Stimulated activated CD4-positive, alpha-beta T cell treated with anti-CD3 and anti-CD28 coated beads, TNF-alpha, amount 100 ng/mL, for 48 hours (primary cell): ENCODE data around the gene MTHFD2.
A peak's percentile ranks its signal among the peaks of the same experiment; 100 is the strongest.
"Not testable (repeated sequence)": the region's sequence is repeated elsewhere in the genome, so short reads cannot be mapped to it uniquely, and the experiment has no call there.

Experiments used
- DNase-seq, 3 donors: peaks; one replicate each; pipeline ENCODE4 v3.0.0-alpha.2; 2020; ENCODE audit warnings: low read depth in 3 of 3

The MTHFD2 gene

GRCh38 chr2:74197049-74197448 lies 1.4 kb upstream of the MTHFD2 start:
- no peak for DNase-seq

DNA sequence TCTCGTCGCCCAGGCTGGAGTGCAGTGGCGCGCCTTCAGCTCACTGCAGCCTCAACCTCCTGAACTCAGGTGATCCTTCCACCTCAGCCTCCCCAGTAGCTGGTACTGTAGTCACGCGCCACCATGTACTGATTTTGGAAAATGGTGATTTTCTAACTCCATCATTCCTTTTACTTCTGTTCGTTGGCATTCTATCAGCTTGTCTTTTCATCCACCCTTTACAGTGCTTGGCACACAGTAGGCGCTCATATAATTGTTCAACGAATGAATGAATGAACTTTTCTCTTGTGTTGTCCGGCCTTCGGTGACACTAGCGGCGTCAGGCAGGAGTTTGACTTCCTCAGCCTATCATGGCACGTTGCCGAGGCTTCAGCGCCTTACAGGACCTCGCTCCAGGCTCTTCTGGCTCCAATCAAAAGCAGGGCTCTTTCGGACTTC lies 373 bp upstream of the MTHFD2 start:
- DNase-seq: no peak

DNA sequence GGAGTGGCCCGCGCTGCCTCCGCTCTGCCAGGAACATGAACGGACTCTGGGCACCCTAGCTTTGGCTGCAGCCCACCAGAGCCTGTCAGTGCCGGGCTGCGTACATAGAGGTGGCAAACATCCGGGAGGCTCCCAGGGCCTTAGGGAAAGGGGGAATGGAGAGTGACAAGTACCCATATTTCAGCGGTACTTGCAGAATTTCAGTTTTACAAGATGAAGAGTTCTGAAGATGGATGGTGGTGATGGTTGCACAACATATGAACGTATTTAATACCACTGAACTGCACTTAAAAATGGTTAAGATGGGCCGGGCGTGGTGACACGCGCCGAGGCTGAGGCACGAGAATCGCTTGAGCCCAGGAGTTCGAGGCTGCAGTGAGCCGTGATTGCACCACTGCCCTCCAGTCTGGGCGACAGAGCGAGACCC lies 873 bp downstream of the MTHFD2 start:
- DNase-seq: no peak

GRCh38 chr2:74199871-74200305 lies 1.5 kb downstream of the MTHFD2 start:
- DNase-seq: no peak

DNA sequence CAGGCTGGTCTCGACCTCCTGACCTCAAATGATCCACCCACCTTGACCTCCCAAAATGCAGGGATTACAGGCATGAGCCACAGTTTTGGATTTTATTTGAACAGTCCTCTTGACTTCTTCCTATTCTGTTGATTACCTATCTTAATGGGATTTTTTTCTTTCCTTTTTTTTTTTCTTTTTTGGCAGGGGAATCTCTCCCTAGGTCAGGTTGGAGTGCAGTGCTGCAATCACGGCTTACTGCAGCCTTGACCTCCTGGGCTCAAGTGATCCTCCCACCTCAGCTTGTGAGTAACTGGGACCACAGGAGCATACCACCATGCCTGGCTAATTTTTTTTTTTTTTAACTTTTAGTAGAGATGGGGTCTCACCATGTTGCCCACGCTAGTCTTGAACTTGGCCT lies 2.8 kb downstream of the MTHFD2 start:
- DNase-seq: no peak

DNA sequence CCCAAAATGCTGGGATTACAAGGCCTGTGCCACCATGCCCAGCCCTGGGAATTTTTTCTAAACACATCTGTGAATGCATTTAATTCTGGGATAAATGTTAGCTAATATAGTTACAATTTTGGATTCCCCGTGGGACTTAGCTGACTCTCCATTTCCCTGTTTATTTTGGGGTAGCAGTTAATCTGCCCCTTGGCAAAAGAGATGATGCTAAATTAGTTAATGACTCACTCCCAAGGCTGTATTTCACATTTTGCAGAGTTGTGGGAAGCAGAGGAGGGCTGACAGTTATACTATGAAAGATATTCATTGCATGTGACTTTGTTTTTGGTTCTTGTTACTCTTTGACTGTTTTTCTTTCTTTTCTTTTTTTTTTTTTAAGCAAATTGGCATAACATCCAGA lies 3.2 kb downstream of the MTHFD2 start:
- no peak for DNase-seq

- no peak for DNase-seq
Observed at GRCh38 chr2:74204436-74204835, 6.0 kb downstream of the MTHFD2 start.

DNA sequence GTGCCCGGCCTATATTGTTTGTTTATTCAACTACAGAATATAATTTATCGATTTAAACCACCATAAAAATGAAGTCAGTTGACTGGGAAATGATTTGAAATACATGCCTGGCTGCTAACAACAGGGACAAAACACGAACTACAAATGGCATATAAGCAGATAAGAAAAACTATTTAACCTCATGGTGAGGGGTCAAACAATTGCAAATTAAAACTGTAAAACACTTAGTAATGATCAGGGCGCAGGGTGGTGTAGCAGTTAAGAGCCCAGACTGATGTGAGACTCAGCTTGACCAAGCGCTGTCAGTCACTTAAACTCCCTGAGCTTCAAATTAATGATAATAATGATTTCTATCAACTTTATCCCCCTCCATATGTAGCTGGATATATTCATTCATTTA lies 6.7 kb downstream of the MTHFD2 start:
- DNase-seq: no peak

DNA sequence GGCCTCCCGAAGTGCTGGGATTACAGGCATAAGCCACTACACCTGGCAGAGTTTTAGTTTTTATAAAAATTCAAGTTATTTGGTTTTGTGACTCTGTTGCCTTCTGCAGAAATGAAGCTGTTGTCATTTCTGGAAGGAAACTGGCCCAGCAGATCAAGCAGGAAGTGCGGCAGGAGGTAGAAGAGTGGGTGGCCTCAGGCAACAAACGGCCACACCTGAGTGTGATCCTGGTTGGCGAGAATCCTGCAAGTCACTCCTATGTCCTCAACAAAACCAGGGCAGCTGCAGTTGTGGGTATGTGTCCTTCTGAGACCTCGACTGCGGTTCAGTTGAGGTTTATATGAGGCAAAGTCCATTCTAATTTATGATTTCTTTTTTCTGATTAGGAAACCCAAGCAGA lies 7.2 kb downstream of the MTHFD2 start:
- no peak for DNase-seq

DNA sequence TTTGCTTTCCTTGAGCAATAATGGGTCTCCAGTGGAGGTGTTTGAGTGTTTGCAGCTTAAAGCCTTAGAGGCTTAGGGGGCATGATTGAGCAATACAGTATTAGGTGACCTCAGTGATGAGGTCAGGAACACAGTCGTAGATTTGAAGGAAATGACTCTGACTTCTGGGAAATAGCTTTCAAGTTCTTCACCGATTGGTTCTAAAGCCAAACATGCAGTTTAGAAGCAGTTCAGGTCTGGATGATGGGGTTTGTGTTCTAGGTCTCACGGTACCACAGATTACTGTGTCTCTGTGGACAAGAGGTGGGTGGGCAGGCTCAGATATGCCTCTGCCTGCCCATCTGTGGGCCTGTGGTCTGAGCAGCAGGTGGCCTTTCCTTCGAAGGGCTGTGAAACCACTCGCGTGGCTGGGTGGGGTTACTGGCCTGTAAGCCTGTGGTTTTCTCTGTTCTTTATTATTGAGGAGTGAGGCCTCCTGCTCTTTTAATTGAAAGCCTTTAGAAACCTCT lies 7.8 kb downstream of the MTHFD2 start:
- peak in 1 of 3 donors; percentile 29 for DNase-seq

- DNase-seq: no peak
Observed at GRCh38 chr2:74212702-74213410, 14.4 kb downstream of the MTHFD2 start.

GRCh38 chr2:74215771-74216170 lies 17.4 kb downstream of the MTHFD2 start:
- DNase-seq: not testable (repeated sequence)

- DNase-seq: no peak
Observed at GRCh38 chr2:74216642-74217041, 18.2 kb downstream of the MTHFD2 start.

DNA sequence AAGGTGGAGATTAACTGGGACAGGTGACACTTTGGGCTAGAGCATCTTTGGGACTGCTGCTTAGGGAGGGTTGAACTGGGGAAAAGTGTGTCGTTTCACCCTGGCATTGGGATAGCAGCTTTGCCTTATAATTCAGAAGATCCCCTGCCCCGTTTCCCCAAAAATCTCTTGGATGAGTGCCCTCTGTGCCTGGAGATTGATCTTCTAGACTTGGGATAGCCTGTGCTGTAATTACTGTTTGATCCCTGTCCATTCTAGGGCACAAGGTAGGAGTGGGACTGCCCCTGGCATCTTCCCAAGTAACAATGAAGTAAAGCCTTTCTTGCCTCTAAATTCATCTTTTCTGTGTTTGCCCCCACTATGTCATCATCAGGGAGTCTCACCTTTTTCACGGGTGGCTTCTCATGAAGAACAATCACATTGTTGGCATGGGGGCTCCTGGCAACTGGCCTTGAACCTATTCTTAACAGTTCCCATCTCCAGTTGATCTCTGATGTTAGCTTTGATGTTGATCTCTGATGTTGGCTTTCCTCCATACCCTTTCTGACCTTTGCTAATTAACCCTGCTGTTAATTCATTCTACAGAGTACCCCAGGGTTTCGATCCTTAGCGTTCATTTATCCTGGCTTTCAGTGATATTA lies 21.6 kb downstream of the MTHFD2 start:
- DNase-seq: no peak

DNA sequence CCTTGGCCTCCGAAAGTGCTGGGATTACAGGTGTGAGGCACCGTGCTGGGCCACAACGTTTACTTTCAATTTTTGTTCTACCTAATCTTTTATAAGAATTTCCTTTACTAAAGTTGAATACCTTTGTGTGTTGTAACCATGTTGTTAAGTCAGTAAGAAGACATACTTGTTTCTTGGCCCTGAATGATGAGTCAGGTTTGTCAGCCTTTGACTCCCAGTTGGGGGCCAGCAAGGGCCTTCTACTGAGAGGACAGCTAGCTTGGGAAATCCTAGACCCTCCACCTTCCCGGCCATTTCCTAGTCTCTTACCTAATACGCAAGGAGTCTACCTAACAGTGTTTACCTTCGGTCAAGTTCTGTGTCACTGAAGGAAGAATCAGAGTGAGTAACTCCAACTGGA lies 22.7 kb downstream of the MTHFD2 start:
- DNase-seq: no peak

GRCh38 chr2:74221604-74222299 lies 23.3 kb downstream of the MTHFD2 start:
- DNase-seq: no peak

- no peak for DNase-seq
Observed at GRCh38 chr2:74222300-74222650, 23.9 kb downstream of the MTHFD2 start.

- DNase-seq: no peak
Observed at GRCh38 chr2:74223941-74224770, 25.7 kb downstream of the MTHFD2 start.

GRCh38 chr2:74225698-74226459 lies 27.5 kb downstream of the MTHFD2 start:
- no peak for DNase-seq

- no peak for DNase-seq
Observed at GRCh38 chr2:74226648-74227213, 28.3 kb downstream of the MTHFD2 start.

DNA sequence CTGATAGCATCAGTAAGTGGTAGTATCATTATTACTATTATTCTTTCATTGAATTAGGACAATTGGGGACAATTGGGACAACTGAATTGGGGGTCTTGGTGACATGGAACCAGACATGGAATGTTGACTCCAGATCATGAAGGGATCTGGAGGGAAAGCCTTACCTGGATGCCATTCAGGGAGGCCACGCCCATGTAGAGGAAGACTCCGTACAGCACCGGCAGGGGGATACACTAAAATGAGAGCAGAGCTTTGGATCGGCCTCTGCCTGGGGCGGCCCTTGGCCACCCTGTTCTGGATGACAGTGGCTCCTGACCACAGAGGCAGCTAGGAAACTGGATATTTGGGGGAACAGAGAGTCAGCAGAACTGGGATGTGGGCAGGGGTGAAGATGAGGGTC lies 29.2 kb downstream of the MTHFD2 start:
- no peak for DNase-seq
